GM18499 (cell line): Measurements from ENCODE around the gene NELFE.
A peak's percentile ranks its signal among the peaks of the same experiment; 100 is the strongest.
"Not testable (repeated sequence)": the region's sequence is repeated elsewhere in the genome, so short reads cannot be mapped to it uniquely, and the experiment has no call there.

Experiments
- ATAC-seq: cut with Tn5 transposase; IDR thresholded peaks from one replicate; pipeline ENCODE4 v1.9.1; 2021; ENCODE audit warnings: moderate number of reproducible peaks; ENCODE audit not compliant: insufficient read depth, unreplicated experiment

Gene NELFE

GRCh38 chr6:31976065-31976464 is 17.3 kb upstream of the NELFE start:
- ATAC-seq = not testable (repeated sequence)

GRCh38 chr6:31972709-31973350 is 14.1 kb upstream of the NELFE start:
- no peak for ATAC-seq

GRCh38 chr6:31971993-31972708 is 13.4 kb upstream of the NELFE start, which contains the start of gene DXO:
Gene DXO (minus strand): TSS chr6:31972138. CDS start chr6:31971675, 463 bp downstream.
- peak; percentile 54 for ATAC-seq

- no peak for ATAC-seq
These were observed 12.7 kb upstream of the NELFE start for GRCh38 chr6:31971279-31971992.

GRCh38 chr6:31970604-31971271 is 12.0 kb upstream of the NELFE start:
- no peak for ATAC-seq

GRCh38 chr6:31969712-31970603 is 11.2 kb upstream of the NELFE start:
- ATAC-seq = no peak

- ATAC-seq = no peak
These were observed 10.3 kb upstream of the NELFE start for GRCh38 chr6:31968791-31969711.

- ATAC-seq = no peak
These were observed 9.6 kb upstream of the NELFE start for GRCh38 chr6:31968326-31968725.

- no peak for ATAC-seq
These were observed 9.2 kb upstream of the NELFE start for GRCh38 chr6:31967926-31968320.

GRCh38 chr6:31966997-31967925 is 8.5 kb upstream of the NELFE start:
- ATAC-seq = no peak

- no peak for ATAC-seq
These were observed 7.7 kb upstream of the NELFE start for GRCh38 chr6:31966506-31966905.

- no peak for ATAC-seq
These were observed 6.9 kb upstream of the NELFE start for GRCh38 chr6:31965700-31966099.

- ATAC-seq = no peak
These were observed 5.2 kb upstream of the NELFE start for GRCh38 chr6:31963921-31964320.

GRCh38 chr6:31961616-31962015 is 2.8 kb upstream of the NELFE start:
- ATAC-seq = no peak

GRCh38 chr6:31958412-31958740 is 395 bp downstream of the NELFE start:
- ATAC-seq = no peak

GRCh38 chr6:31956796-31957195 is 2.0 kb downstream of the NELFE start:
- ATAC-seq = no peak

GRCh38 chr6:31954511-31954910 is 4.3 kb downstream of the NELFE start:
- ATAC-seq = no peak

GRCh38 chr6:31952890-31953289 is 5.9 kb downstream of the NELFE start:
- ATAC-seq = no peak
